Measurements from ENCODE around the gene SIK3.

The SIK3 gene

GRCh38 chr11:117009905-117010605, 88.2 kb downstream of the SIK3 start:
- no peak for DNase-seq (ENCODE audit: low read depth)
- no peak for TF ChIP-seq CTCF (conservative IDR thresholded peaks at IDR 0.05; ENCODE audit: control insufficient read depth, insufficient read depth, low read depth, low read length)
- H3K4me3 ChIP-seq (ENCODE audit: control insufficient read depth, low read depth, low read length), result no peak overlapping the region

- TF ChIP-seq CTCF (conservative IDR thresholded peaks at IDR 0.05; ENCODE audit: control insufficient read depth, insufficient read depth, low read depth, low read length), result no peak
- no peak for DNase-seq (ENCODE audit: low read depth)
- H3K4me3 ChIP-seq (ENCODE audit: control insufficient read depth, low read depth, low read length), result no peak overlapping the region
These were observed 92.5 kb downstream of the SIK3 start for GRCh38 chr11:117005758-117006157.

- DNase-seq (ENCODE audit: low read depth), result no peak
- no peak for TF ChIP-seq CTCF (conservative IDR thresholded peaks at IDR 0.05; ENCODE audit: control insufficient read depth, insufficient read depth, low read depth, low read length)
These were observed 95.5 kb downstream of the SIK3 start for GRCh38 chr11:117002639-117003299.

GRCh38 chr11:117000014-117000737, 98.1 kb downstream of the SIK3 start:
- no peak overlapping the region for H3K4me3 ChIP-seq (ENCODE audit: control insufficient read depth, low read depth, low read length)
- DNase-seq (ENCODE audit: low read depth), result no peak
- no peak for TF ChIP-seq CTCF (conservative IDR thresholded peaks at IDR 0.05; ENCODE audit: control insufficient read depth, insufficient read depth, low read depth, low read length)

More at GRCh38 chr11:117002639-117003299, 95.5 kb downstream of the SIK3 start:
- H3K4me3 ChIP-seq (ENCODE audit: control insufficient read depth, low read depth, low read length), result no peak overlapping the region

- no peak for TF ChIP-seq CTCF (conservative IDR thresholded peaks at IDR 0.05; ENCODE audit: control insufficient read depth, insufficient read depth, low read depth, low read length)
- no peak overlapping the region for H3K4me3 ChIP-seq (ENCODE audit: control insufficient read depth, low read depth, low read length)
- DNase-seq (ENCODE audit: low read depth), result no peak
These were observed 101.2 kb downstream of the SIK3 start for GRCh38 chr11:116997071-116997470.

- DNase-seq (ENCODE audit: low read depth), result no peak
- no peak overlapping the region for H3K4me3 ChIP-seq (ENCODE audit: control insufficient read depth, low read depth, low read length)
- no peak for TF ChIP-seq CTCF (conservative IDR thresholded peaks at IDR 0.05; ENCODE audit: control insufficient read depth, insufficient read depth, low read depth, low read length)
These were observed 104.0 kb downstream of the SIK3 start for GRCh38 chr11:116994195-116994594.
